HepG2 (cell line): ENCODE measurements around the gene OBP2B. TPM values are rescaled to one million over a fixed set of nuclear protein-coding genes. Genes with fewer than 3 reads are reported as not detected.

Experiments
- ATAC-seq: fragments of 200-7000 bp; cut with Tn5 transposase; 3 replicates; pipeline ENCODE4 v1.9.1; 2020; ENCODE audit warnings: mild to moderate bottlenecking, moderate library complexity
- BruUV-seq: library from RNA; stranded (reverse); fragments of 400-500 nt; replicated peaks from 2 replicates; lab custom pipeline; 2021; lab: Mats Ljungman, UMichigan
- CTCF ChIA-PET: fragments of 300-600 bp; formaldehyde crosslinking; extraction: SDS; loops from one replicate; lab custom pipeline; 2021; ENCODE audit warnings: low total read pairs, inconsistent platforms, low intra/inter-chr PET ratio; lab: Yijun Ruan, JAX
- POLR2A ChIA-PET: fragments of 350-600 bp; sonication (Branson Sonifier 250); formaldehyde crosslinking; loops from one replicate; lab custom pipeline; 2020; ENCODE audit warnings: antibody characterized with exemption, inconsistent platforms; lab: Yijun Ruan, JAX
- DNase-seq: peaks from one replicate; pipeline ENCODE4 v3.0.0-alpha.2; 2015; ENCODE audit warnings: low spot score
- FAIRE-seq: peaks from 3 replicates; lab custom pipeline; 2011; peaks lifted over from hg19 to GRCh38; lab: Jason Lieb, UNC
- H2AFZ ChIP-seq: one replicate; pipeline ENCODE4 v1.6.1; 2011; ENCODE audit warnings: low read length, inconsistent platforms
- H3K27ac ChIP-seq: fragments of 300-600 bp; 3 replicates; pipeline ENCODE4 v1.8.0; 2011; ENCODE audit warnings: mixed run types, mild to moderate bottlenecking, mixed read lengths, low read length, inconsistent platforms; ENCODE audit not compliant: insufficient read depth; ENCODE audit errors: extremely low read length
- H3K27me3 ChIP-seq, 2 experiments: fragments of 200-600 bp in 1 of 2; 2 replicates in 1 of 2; 3 replicates in 1 of 2; pipeline versions ENCODE4 v1.6.0 to v1.8.0; 2011; ENCODE audit warnings: low read length in 2 of 2, mild to moderate bottlenecking in 2 of 2, moderate library complexity in 2 of 2, inconsistent platforms in 1 of 2; ENCODE audit not compliant: insufficient read depth in 2 of 2, control insufficient read depth in 1 of 2
- H3K36me3 ChIP-seq, 2 experiments: fragments of 200-600 bp in 1 of 2; replicated peaks in 1 of 2; 2 replicates in 1 of 2; 3 replicates in 1 of 2; pipeline versions ENCODE4 v1.5.1 to v1.8.0; 2011; ENCODE audit warnings: low read length in 2 of 2, inconsistent platforms in 1 of 2; ENCODE audit not compliant: insufficient read depth in 2 of 2, control insufficient read depth in 1 of 2
- H3K4me1 ChIP-seq: 2 replicates; pipeline ENCODE4 v1.5.1; 2012; ENCODE audit warnings: low read length, inconsistent platforms; ENCODE audit not compliant: insufficient read depth
- H3K4me2 ChIP-seq: 2 replicates; pipeline ENCODE4 v1.6.0; 2011; ENCODE audit warnings: low read depth, low read length, inconsistent platforms
- H3K4me3 ChIP-seq, 3 experiments: fragments of 200-600 bp in 1 of 3; sonication (generic), shearing (Covaris generic) in 1 of 3; replicated peaks in 1 of 3; 2 replicates each; pipeline ENCODE4 v1.5.1; 2011 to 2016; ENCODE audit warnings: low read length in 3 of 3, inconsistent platforms in 2 of 3, low read depth in 2 of 3, mild to moderate bottlenecking in 2 of 3, control low read depth in 1 of 3, mixed read lengths in 1 of 3; ENCODE audit not compliant: insufficient read depth in 1 of 3
- H3K79me2 ChIP-seq: one replicate; pipeline ENCODE4 v1.6.1; 2011; ENCODE audit warnings: low read length, inconsistent platforms; ENCODE audit not compliant: insufficient read depth
- H3K9ac ChIP-seq: 2 replicates; pipeline ENCODE4 v1.6.0; 2011; ENCODE audit warnings: mild to moderate bottlenecking, low read depth, low read length, inconsistent platforms; ENCODE audit not compliant: insufficient read depth
- H3K9me3 ChIP-seq: 2 replicates; pipeline ENCODE4 v1.5.1; 2012; ENCODE audit warnings: mild to moderate bottlenecking, low read length
- H4K20me1 ChIP-seq: 2 replicates; pipeline ENCODE4 v1.6.0; 2011; ENCODE audit warnings: inconsistent platforms, mild to moderate bottlenecking, low read length, moderate library complexity; ENCODE audit not compliant: insufficient read depth
- CBX2 ChIP-seq, 2 experiments: fragments of 200-600 bp in 1 of 2; sonication (generic); formaldehyde crosslinking in 1 of 2; IDR thresholded peaks; 2 replicates each; pipeline versions ENCODE4 v1.7.0 to v1.8.1; 2018 to 2022; ENCODE audit warnings: low read depth in 2 of 2, low read length in 1 of 2, mild to moderate bottlenecking in 1 of 2, missing genetic modification reagents in 1 of 2
- FOXC1 ChIP-seq: sonication (generic); formaldehyde crosslinking; IDR thresholded peaks from 2 replicates; pipeline ENCODE4 v1.8.0; 2022; ENCODE audit warnings: mild to moderate bottlenecking, missing genetic modification reagents, borderline replicate concordance
- HOXA5 ChIP-seq: sonication (generic); formaldehyde crosslinking; IDR thresholded peaks from 2 replicates; pipeline ENCODE4 v1.4.0; 2020; ENCODE audit warnings: missing genetic modification reagents
- ISL2 ChIP-seq: sonication (generic); formaldehyde crosslinking; IDR thresholded peaks from 2 replicates; pipeline ENCODE4 v1.5.0; 2020; ENCODE audit warnings: missing genetic modification reagents
- MAFF ChIP-seq: IDR thresholded peaks from 2 replicates; pipeline ENCODE4 v1.6.1; 2011; ENCODE audit warnings: low read depth, low read length, improper control_type of control experiment
- ZBTB20 ChIP-seq: sonication (generic); formaldehyde crosslinking; IDR thresholded peaks from 2 replicates; pipeline ENCODE4 v1.8.1; 2023; ENCODE audit warnings: missing genetic modification reagents, low read depth, mild to moderate bottlenecking, borderline replicate concordance
- ZNF788 ChIP-seq: sonication (generic); formaldehyde crosslinking; IDR thresholded peaks from 2 replicates; pipeline ENCODE4 v1.5.0; 2020; ENCODE audit warnings: mild to moderate bottlenecking, missing genetic modification reagents, borderline replicate concordance
- whole genome bisulfite sequencing: methylation state at CpG from one replicate; pipeline ENCODE4 v1.1.6; 2017; ENCODE audit warnings: low lambda C conversion rate; 5-methylcytosine and 5-hydroxymethylcytosine counted together
- in situ Hi-C: cut with HindIII; loops from 2 replicates; pipeline ENCODE4 v1.10.0; 2017; ENCODE audit warnings: low pct_unique_long_range_greater_than_20kb; ENCODE audit not compliant: extremely low pct_ligation_motif_present
- intact Hi-C: fragments of 100-400 bp; cut with micrococcal nuclease; formaldehyde crosslinking; loops from one replicate; pipeline ENCODE4 v1.10.0; 2022; ENCODE audit not compliant: unreplicated experiment
- polyA plus RNA-seq, 8 experiments: library from polyadenylated mRNA; depleted of rRNA in 3 of 8; stranded (reverse) in 7 of 8; unstranded in 1 of 8; fragments of >200 nt; fragmentation: Illumina TruSeq in 4 of 8; extraction: Trizol in 4 of 8; gene quantifications; 2 replicates each; pipeline versions ENCODE4 v1.2.1 to v1.2.3, GENCODE V29; 2011 to 2016; ENCODE audit warnings: low read depth in 4 of 8, missing spikeins in 1 of 8, mixed read lengths in 1 of 8; ENCODE audit not compliant: insufficient read depth in 1 of 8
- total RNA-seq, 5 experiments: library from RNA; depleted of rRNA; stranded (reverse); fragments of >200 nt; fragmentation: Illumina TruSeq; extraction: Trizol; gene quantifications; 2 replicates each; pipeline ENCODE4 v1.2.3, GENCODE V29; 2016; ENCODE audit warnings: low read depth in 1 of 5
- TF ChIP-seq, protein P1 (sequence below): sonication (generic); formaldehyde crosslinking; IDR thresholded peaks from 2 replicates; pipeline ENCODE4 v1.4.0; 2020; ENCODE audit warnings: mild to moderate bottlenecking, missing genetic modification reagents
- TF ChIP-seq, protein P2 (sequence below): sonication (generic); formaldehyde crosslinking; IDR thresholded peaks from 2 replicates; pipeline ENCODE4 v1.4.0; 2020; ENCODE audit warnings: missing genetic modification reagents, borderline replicate concordance
- TF ChIP-seq, protein P3 (sequence below): sonication (generic); formaldehyde crosslinking; IDR thresholded peaks from 2 replicates; pipeline ENCODE4 v1.4.0; 2020; ENCODE audit warnings: mild to moderate bottlenecking, missing genetic modification reagents
- TF ChIP-seq, protein P4 (sequence below): sonication (generic); formaldehyde crosslinking; IDR thresholded peaks from 2 replicates; pipeline ENCODE4 v1.5.0; 2020; ENCODE audit warnings: missing genetic modification reagents, mild to moderate bottlenecking, borderline replicate concordance
- TF ChIP-seq, protein P5 (sequence below): sonication (generic); formaldehyde crosslinking; IDR thresholded peaks from 2 replicates; pipeline ENCODE4 v1.4.0; 2020; ENCODE audit warnings: missing genetic modification reagents, borderline replicate concordance

Gene OBP2B
- total and polyA plus RNA-seq, 2 of the 13 experiments (the other 11 are each of a cell fraction or from before 2014, with no cell fraction given), result not detected

DNA sequence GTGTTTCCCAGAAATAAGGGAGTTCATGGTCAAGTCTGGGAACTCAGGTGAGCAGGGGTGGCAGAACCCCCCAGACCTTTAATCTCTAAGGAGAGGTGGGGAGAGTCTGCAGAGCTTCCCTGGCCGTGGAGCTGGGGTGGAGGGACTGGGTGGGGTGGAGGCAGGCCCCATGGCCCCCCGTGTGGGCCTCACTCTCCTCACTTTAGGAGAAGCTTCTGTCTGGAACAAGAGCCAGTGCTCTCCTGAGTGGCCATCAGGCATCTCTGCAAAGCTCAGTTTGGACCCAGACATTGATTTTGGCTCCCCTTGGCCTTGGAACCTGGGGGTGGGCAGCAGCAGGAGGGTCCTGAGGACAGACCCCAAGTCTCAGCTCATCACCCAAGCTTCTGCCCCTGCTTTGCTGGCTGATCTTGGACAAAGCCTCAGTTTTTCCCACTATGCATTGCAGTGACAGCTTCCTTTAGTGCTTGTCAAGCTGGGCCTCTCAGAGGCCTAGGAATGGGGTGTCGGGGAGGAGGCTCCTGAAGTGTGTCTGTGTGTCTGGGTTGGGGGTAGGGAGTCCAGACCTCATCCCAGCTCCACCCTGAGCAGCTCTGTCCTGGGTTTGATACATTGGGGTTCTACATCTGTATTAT lies 41.8 kb downstream of the OBP2B start:
- Histone ChIP-seq H3K4me2 (no peak overlapping the region), H3K27me3 (peaks cover 3 to 20% of the 10 kb centered on the region in 2 experiments; a peak in 4 of 5 replicates), H3K4me1 (no peaks in the 10 kb centered on the region), H3K36me3 (no peaks in the 10 kb centered on the region), H3K27ac (no peak overlapping the region), H3K4me3 (no peak overlapping the region), H3K9me3 (no peaks in the 10 kb centered on the region), H3K9ac (no peak overlapping the region), H4K20me1 (no peaks in the 10 kb centered on the region), H3K79me2 (no peaks in the 10 kb centered on the region), H2AFZ (no peak overlapping the region)
- DNase-seq, result no peak
- ATAC-seq, result no peak
- ChIA-PET POLR2A (no interaction called here), CTCF (no interaction called here)
- no TSS peak for BruUV-seq
- intact Hi-C loops (no loop called here), in situ Hi-C loops (no loop called here)
- FAIRE-seq, result no peak
- WGBS, result 8% methylated on average over 2 of the region's 3 CpGs
- no peak for TF ChIP-seq FOXC1
- TF ChIP-seq HOXA5 (CRISPR knock-in tag), result no peak
- TF ChIP-seq, protein P1, sequence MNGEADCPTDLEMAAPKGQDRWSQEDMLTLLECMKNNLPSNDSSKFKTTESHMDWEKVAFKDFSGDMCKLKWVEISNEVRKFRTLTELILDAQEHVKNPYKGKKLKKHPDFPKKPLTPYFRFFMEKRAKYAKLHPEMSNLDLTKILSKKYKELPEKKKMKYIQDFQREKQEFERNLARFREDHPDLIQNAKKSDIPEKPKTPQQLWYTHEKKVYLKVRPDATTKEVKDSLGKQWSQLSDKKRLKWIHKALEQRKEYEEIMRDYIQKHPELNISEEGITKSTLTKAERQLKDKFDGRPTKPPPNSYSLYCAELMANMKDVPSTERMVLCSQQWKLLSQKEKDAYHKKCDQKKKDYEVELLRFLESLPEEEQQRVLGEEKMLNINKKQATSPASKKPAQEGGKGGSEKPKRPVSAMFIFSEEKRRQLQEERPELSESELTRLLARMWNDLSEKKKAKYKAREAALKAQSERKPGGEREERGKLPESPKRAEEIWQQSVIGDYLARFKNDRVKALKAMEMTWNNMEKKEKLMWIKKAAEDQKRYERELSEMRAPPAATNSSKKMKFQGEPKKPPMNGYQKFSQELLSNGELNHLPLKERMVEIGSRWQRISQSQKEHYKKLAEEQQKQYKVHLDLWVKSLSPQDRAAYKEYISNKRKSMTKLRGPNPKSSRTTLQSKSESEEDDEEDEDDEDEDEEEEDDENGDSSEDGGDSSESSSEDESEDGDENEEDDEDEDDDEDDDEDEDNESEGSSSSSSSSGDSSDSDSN (CRISPR knock-in tag), result no peak
- TF ChIP-seq, protein P2, sequence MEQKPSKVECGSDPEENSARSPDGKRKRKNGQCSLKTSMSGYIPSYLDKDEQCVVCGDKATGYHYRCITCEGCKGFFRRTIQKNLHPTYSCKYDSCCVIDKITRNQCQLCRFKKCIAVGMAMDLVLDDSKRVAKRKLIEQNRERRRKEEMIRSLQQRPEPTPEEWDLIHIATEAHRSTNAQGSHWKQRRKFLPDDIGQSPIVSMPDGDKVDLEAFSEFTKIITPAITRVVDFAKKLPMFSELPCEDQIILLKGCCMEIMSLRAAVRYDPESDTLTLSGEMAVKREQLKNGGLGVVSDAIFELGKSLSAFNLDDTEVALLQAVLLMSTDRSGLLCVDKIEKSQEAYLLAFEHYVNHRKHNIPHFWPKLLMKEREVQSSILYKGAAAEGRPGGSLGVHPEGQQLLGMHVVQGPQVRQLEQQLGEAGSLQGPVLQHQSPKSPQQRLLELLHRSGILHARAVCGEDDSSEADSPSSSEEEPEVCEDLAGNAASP, result no peak
- TF ChIP-seq, protein P3, sequence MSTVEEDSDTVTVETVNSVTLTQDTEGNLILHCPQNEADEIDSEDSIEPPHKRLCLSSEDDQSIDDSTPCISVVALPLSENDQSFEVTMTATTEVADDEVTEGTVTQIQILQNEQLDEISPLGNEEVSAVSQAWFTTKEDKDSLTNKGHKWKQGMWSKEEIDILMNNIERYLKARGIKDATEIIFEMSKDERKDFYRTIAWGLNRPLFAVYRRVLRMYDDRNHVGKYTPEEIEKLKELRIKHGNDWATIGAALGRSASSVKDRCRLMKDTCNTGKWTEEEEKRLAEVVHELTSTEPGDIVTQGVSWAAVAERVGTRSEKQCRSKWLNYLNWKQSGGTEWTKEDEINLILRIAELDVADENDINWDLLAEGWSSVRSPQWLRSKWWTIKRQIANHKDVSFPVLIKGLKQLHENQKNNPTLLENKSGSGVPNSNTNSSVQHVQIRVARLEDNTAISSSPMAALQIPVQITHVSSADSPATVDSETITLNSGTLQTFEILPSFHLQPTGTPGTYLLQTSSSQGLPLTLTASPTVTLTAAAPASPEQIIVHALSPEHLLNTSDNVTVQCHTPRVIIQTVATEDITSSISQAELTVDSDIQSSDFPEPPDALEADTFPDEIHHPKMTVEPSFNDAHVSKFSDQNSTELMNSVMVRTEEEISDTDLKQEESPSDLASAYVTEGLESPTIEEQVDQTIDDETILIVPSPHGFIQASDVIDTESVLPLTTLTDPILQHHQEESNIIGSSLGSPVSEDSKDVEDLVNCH (CRISPR knock-in tag), result no peak
- no peak for TF ChIP-seq ZNF788
- no peak for TF ChIP-seq MAFF
- no peak for TF ChIP-seq ISL2 (CRISPR knock-in tag)
- TF ChIP-seq, protein P4, sequence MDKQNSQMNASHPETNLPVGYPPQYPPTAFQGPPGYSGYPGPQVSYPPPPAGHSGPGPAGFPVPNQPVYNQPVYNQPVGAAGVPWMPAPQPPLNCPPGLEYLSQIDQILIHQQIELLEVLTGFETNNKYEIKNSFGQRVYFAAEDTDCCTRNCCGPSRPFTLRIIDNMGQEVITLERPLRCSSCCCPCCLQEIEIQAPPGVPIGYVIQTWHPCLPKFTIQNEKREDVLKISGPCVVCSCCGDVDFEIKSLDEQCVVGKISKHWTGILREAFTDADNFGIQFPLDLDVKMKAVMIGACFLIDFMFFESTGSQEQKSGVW (CRISPR knock-in tag), result no peak
- TF ChIP-seq, protein P5, sequence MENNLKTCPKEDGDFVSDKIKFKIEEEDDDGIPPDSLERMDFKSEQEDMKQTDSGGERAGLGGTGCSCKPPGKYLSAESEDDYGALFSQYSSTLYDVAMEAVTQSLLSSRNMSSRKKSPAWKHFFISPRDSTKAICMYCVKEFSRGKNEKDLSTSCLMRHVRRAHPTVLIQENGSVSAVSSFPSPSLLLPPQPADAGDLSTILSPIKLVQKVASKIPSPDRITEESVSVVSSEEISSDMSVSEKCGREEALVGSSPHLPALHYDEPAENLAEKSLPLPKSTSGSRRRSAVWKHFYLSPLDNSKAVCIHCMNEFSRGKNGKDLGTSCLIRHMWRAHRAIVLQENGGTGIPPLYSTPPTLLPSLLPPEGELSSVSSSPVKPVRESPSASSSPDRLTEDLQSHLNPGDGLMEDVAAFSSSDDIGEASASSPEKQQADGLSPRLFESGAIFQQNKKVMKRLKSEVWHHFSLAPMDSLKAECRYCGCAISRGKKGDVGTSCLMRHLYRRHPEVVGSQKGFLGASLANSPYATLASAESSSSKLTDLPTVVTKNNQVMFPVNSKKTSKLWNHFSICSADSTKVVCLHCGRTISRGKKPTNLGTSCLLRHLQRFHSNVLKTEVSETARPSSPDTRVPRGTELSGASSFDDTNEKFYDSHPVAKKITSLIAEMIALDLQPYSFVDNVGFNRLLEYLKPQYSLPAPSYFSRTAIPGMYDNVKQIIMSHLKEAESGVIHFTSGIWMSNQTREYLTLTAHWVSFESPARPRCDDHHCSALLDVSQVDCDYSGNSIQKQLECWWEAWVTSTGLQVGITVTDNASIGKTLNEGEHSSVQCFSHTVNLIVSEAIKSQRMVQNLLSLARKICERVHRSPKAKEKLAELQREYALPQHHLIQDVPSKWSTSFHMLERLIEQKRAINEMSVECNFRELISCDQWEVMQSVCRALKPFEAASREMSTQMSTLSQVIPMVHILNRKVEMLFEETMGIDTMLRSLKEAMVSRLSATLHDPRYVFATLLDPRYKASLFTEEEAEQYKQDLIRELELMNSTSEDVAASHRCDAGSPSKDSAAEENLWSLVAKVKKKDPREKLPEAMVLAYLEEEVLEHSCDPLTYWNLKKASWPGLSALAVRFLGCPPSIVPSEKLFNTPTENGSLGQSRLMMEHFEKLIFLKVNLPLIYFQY (CRISPR knock-in tag), result no peak
- TF ChIP-seq CBX2 (IDR thresholded peaks at IDR 0.05; ENCODE audit: low read depth, low read length), result no peak
- TF ChIP-seq CBX2 (CRISPR knock-in tag; IDR thresholded peaks at IDR 0.05; ENCODE audit: low read depth), result no peak
- no peak for TF ChIP-seq ZBTB20
